GM21723 (cell line): Measurements from ENCODE around the gene EXD2.
"Not testable (repeated sequence)": the region's sequence is repeated elsewhere in the genome, so short reads cannot be mapped to it uniquely, and the experiment has no call there.

Experiments
- ATAC-seq: cut with Tn5 transposase; IDR thresholded peaks from one replicate; pipeline ENCODE4 v1.9.1; 2021; ENCODE audit warnings: mild to moderate bottlenecking, moderate library complexity; ENCODE audit not compliant: unreplicated experiment

The EXD2 gene

GRCh38 chr14:69275331-69275730 is 84.0 kb downstream of the EXD2 start:
- ATAC-seq, result no peak

- ATAC-seq, result not testable (repeated sequence)
Measured at GRCh38 chr14:69277356-69277755, 86.1 kb downstream of the EXD2 start.

DNA sequence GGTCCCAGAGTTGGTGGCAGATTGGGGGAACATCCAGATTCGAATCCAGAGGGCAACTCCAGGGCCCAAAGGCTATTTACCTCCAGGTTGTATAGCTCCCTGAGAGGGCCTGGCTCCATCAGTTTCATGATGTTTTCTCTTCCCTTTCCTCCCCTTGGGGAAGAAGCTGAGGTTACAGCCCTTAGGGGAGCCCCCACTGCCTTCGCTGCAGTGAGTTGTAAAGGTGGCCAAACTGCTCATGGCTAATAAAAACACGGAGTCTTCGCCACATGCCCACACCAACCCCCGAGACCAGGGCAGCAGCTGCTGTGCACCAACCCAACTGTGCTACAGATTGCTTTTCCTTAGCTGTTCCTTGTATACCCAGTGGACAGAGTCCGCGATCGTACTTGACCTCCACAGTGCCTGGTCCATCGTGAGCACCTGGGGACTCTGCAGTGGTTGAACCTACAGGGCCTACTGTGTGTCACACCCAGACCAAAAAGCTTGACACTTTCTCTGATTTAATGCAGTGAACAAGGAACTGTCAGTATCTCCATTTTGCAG is 89.5 kb downstream of the EXD2 start:
- no peak for ATAC-seq

DNA sequence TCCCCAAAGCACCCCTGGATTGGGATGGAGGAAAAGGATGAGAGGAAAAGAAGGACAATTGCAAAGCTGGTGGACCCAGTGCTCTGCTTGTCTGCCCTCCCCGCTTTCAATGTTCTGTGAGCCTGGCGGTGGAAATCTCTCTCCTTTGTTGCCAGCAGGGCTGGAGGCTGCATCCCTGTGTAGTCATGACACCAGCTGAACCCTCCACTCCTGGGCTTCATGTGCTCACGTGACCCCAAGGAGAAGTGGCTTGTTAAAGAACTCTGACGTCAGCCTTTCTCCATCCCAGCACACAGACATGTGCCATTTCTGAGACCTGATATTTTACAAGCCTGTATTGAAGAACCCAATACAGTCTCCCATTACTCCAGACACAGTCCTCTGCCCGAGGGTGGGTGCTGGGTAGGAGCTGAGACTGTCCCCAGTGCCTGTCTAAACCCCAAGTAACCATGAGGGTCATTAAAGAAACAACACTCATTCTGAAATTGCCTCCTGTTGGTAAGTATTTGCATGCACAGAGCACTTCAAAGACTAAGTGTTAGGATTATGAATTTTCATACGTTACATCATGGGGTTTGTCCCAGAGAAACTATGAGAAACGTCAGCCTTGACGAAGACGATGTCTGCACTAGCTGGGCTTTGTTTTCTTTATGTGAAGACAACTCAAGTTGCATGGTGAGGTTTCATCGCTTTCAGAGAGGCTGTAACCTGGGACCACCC is 90.3 kb downstream of the EXD2 start:
- no peak for ATAC-seq

GRCh38 chr14:69282448-69282847 is 91.2 kb downstream of the EXD2 start:
- no peak for ATAC-seq

DNA sequence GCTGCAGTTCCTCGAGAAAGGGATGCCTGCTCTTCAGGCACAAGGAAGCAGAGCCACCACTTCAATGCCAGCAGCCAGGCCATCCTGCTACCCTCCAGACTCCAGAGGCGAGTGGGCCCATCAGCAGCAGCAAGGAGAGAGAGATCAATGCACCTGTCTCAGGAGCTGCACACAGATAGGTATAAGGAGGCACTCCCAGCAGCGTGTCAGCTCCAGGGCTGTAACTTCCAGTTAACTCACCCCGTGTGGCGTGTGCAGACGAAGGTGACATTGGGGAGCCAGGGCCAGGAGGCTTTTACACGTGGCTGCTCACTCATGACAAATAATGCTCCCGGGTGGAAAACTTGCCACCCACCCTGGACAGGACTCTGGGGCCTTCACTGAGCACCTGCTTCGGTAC is 92.9 kb downstream of the EXD2 start:
- ATAC-seq, result no peak

DNA sequence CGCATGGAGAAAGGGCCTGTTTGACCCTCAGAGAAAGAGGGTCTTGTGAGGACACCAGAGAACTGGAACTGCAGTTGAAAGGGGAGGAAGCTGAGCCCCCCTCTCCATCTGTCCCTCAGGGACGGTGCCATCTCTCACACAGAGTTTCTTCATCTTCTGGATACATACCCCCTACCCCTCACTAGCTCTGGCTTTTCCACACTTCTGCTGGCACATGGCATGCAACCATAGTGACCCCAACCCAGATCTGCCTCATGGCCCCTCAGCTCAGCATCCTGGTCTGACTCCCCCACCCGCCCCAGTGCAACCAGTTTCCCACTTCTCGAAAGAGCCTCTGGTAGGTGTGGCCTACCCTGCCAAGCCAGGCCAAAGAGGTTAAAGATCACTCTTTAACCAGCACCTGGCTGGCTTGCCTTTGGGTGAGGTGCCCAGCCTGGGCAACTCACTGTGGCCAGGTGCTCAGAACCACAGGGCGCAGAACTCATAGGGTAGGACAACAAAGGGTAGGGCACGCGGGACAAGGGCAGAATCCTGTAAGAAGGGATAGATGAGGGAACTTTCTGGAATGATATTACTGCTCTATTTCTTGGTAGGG is 94.5 kb downstream of the EXD2 start:
- no peak for ATAC-seq

- ATAC-seq, result no peak
Measured at GRCh38 chr14:69287098-69288010, 96.1 kb downstream of the EXD2 start.

- no peak for ATAC-seq
Measured at GRCh38 chr14:69288011-69288771, 96.9 kb downstream of the EXD2 start.

- ATAC-seq, result no peak
Measured at GRCh38 chr14:69288956-69289705, 97.8 kb downstream of the EXD2 start.

- ATAC-seq, result no peak
Measured at GRCh38 chr14:69289811-69290520, 98.7 kb downstream of the EXD2 start.

DNA sequence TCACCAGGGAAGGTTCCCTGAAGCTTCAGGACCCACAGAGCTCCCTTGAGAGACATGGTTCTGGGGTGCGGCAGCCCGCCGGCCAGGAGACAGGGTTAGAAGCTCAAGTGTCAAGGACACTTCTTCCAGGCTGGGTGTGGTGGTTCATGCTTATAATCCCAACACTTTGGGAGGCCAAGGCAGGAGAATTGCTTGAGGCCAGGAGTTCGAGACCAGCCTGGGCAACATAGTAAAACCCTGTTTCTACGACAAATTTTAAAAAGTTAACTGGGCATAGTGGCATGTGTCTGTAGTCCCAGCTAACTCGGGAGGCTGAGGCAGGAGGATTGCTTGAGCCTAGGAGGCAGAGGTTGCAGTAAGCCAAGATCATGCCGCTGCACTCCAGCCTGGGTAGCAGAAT is 99.6 kb downstream of the EXD2 start:
- ATAC-seq, result not testable (repeated sequence)

GRCh38 chr14:69291396-69291795 is 100.1 kb downstream of the EXD2 start:
- no peak for ATAC-seq

GRCh38 chr14:69291891-69292561 is 100.7 kb downstream of the EXD2 start:
- ATAC-seq, result no peak
